Ovary (tissue), 3 donors: ENCODE measurements around the gene FUBP1.

Experiments
- CTCF ChIP-seq, 3 donors: fragments of 450-650 bp in 2 of 3; fragments of 200-600 bp in 1 of 3; IDR thresholded peaks; one replicate each; pipeline versions ENCODE4 v1.5.1 to v1.8.0; 2016 to 2022; ENCODE audit warnings: antibody characterized with exemption in 3 of 3, mild to moderate bottlenecking in 1 of 3
- POLR2A ChIP-seq: fragments of 450-650 bp; IDR thresholded peaks from one replicate; pipeline ENCODE4 v1.6.1; 2017; ENCODE audit warnings: antibody characterized with exemption, mild to moderate bottlenecking, moderate library complexity
- donor health status: DM: no; HTN: no; CAD: no.

DNA sequence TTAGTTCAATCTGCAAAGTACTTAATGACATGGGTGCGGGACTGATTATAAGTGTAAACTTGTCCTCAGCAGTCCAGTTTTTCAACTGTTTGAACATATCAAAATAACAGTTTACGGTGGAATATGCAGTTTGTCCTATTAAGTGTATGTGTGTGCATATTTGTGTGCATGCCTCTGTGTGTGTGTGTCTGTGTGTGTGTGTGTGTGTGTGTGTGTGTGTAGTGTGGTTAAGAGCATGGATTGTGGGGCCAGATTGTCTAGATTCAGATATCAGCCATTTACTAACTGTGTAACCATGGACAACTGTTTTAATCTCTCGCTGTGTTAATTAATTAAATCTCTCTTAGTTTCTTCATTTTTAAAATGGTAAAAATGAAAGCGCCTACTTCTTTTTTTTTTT is 51.5 kb downstream of the FUBP1 start:
- TF ChIP-seq POLR2A = no peak
- no peak for TF ChIP-seq CTCF (IDR thresholded peaks at IDR 0.05)
